Stimulated activated CD4-positive, alpha-beta T cell treated with anti-CD3 and anti-CD28 coated beads, Interleukin-2, amount 100 ng/mL, for 4 hours (primary cell): ENCODE measurements around the gene ALDH7A1.
"Not testable (repeated sequence)": the region's sequence is repeated elsewhere in the genome, so short reads cannot be mapped to it uniquely, and the experiment has no call there.

Experiments
- DNase-seq: peaks from one replicate; pipeline ENCODE4 v3.0.0-alpha.2; 2020; ENCODE audit warnings: low read depth

Gene ALDH7A1

GRCh38 chr5:126595486-126596083 is 566 bp upstream of the ALDH7A1 start:
- DNase-seq: no peak

- DNase-seq: no peak
Observed at GRCh38 chr5:126591549-126591948, 3.5 kb downstream of the ALDH7A1 start.

- no peak for DNase-seq
Observed at GRCh38 chr5:126589536-126590297, 5.3 kb downstream of the ALDH7A1 start.

GRCh38 chr5:126587551-126588390 is 7.2 kb downstream of the ALDH7A1 start:
- DNase-seq: no peak

GRCh38 chr5:126583761-126584160 is 11.3 kb downstream of the ALDH7A1 start:
- no peak for DNase-seq

GRCh38 chr5:126579716-126580115 is 15.3 kb downstream of the ALDH7A1 start:
- DNase-seq: no peak

GRCh38 chr5:126577415-126577814 is 17.6 kb downstream of the ALDH7A1 start:
- no peak for DNase-seq

- no peak for DNase-seq
Observed at GRCh38 chr5:126576974-126577373, 18.0 kb downstream of the ALDH7A1 start.

- DNase-seq: no peak
Observed at GRCh38 chr5:126575644-126576043, 19.4 kb downstream of the ALDH7A1 start.

GRCh38 chr5:126568206-126568755 is 26.7 kb downstream of the ALDH7A1 start:
- no peak for DNase-seq

GRCh38 chr5:126562823-126563222 is 32.2 kb downstream of the ALDH7A1 start:
- DNase-seq: no peak

- DNase-seq: no peak
Observed at GRCh38 chr5:126561908-126562307, 33.1 kb downstream of the ALDH7A1 start.

GRCh38 chr5:126555101-126555500 is 39.9 kb downstream of the ALDH7A1 start:
- not testable (repeated sequence) for DNase-seq

GRCh38 chr5:126552614-126553013 is 42.4 kb downstream of the ALDH7A1 start:
- DNase-seq: no peak

- no peak for DNase-seq
Observed at GRCh38 chr5:126544087-126544740, 50.8 kb downstream of the ALDH7A1 start.

GRCh38 chr5:126543660-126544059 is 51.4 kb downstream of the ALDH7A1 start:
- no peak for DNase-seq

- DNase-seq: no peak
Observed at GRCh38 chr5:126543009-126543408, 52.0 kb downstream of the ALDH7A1 start.

- no peak for DNase-seq
Observed at GRCh38 chr5:126542441-126542840, 52.6 kb downstream of the ALDH7A1 start.

- no peak for DNase-seq
Observed at GRCh38 chr5:126540631-126541030, 54.4 kb downstream of the ALDH7A1 start.

- DNase-seq: no peak
Observed at GRCh38 chr5:126538579-126538978, 56.4 kb downstream of the ALDH7A1 start.

- no peak for DNase-seq
Observed at GRCh38 chr5:126536874-126537273, 58.1 kb downstream of the ALDH7A1 start.
